Vagina (tissue), 2 donors: Measurements from ENCODE around the gene CKMT2.

ENCODE experiments used
- POLR2A ChIP-seq, 2 donors: fragments of 450-650 bp; IDR thresholded peaks; one replicate each; pipeline ENCODE4 v1.6.1; 2017; ENCODE audit warnings: antibody characterized with exemption in 2 of 2, mild to moderate bottlenecking in 2 of 2, moderate library complexity in 2 of 2
- TF ChIP-seq, protein P1 (sequence below), 3 experiments: fragments of 450-650 bp in 2 of 3; fragments of 200-600 bp in 1 of 3; sonication (generic) in 1 of 3; IDR thresholded peaks; one replicate each; pipeline ENCODE4 v1.5.1; 2017 to 2019; ENCODE audit warnings: antibody characterized with exemption in 3 of 3, mild to moderate bottlenecking in 2 of 3, moderate library complexity in 2 of 3

DNA sequence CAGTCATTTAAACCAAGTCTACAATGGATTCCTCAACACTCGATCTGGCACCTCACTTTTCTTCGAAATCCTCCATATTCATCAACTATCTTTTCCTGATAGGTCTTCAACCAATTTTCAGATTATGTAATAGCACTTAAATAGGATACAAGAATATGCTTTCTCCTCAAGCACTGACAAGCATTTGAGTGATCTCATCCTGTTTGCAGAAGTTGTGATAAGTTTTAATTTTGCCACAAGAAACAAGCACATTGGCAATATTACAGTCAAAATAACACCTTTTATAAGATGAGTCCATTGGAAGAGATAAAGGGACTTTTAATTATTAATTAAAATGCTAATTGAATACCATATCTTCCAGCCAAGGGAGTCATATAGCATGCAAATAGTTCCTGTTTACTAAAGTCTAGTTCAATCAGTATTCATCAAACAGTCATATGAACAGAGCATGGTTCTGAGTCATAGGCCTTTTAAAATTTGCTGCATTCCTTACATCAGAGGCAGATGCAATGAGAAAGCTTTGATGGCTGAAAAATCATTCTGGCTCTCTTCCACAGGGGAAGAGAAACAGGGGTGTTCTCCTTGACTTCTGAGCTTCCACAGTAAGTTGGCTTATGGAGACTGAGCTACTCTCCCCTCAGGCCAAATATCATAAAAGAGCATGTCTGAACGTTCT lies 35.5 kb downstream of the CKMT2 start:
- TF ChIP-seq, protein P1, sequence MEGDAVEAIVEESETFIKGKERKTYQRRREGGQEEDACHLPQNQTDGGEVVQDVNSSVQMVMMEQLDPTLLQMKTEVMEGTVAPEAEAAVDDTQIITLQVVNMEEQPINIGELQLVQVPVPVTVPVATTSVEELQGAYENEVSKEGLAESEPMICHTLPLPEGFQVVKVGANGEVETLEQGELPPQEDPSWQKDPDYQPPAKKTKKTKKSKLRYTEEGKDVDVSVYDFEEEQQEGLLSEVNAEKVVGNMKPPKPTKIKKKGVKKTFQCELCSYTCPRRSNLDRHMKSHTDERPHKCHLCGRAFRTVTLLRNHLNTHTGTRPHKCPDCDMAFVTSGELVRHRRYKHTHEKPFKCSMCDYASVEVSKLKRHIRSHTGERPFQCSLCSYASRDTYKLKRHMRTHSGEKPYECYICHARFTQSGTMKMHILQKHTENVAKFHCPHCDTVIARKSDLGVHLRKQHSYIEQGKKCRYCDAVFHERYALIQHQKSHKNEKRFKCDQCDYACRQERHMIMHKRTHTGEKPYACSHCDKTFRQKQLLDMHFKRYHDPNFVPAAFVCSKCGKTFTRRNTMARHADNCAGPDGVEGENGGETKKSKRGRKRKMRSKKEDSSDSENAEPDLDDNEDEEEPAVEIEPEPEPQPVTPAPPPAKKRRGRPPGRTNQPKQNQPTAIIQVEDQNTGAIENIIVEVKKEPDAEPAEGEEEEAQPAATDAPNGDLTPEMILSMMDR (IDR thresholded peaks at IDR 0.05), result no peak
- TF ChIP-seq POLR2A (IDR thresholded peaks at IDR 0.05), result no peak
